Middle frontal gyrus (tissue), 1 donor: Measurements from ENCODE around the gene S1PR4.
"Not testable (repeated sequence)": the region's sequence is repeated elsewhere in the genome, so short reads cannot be mapped to it uniquely, and the experiment has no call there.

Source experiments
- DNase-seq: peaks from one replicate; pipeline ENCODE4 v3.0.0-alpha.2; 2015; ENCODE audit warnings: low spot score; ENCODE audit errors: extremely low spot score

S1PR4 gene

DNA sequence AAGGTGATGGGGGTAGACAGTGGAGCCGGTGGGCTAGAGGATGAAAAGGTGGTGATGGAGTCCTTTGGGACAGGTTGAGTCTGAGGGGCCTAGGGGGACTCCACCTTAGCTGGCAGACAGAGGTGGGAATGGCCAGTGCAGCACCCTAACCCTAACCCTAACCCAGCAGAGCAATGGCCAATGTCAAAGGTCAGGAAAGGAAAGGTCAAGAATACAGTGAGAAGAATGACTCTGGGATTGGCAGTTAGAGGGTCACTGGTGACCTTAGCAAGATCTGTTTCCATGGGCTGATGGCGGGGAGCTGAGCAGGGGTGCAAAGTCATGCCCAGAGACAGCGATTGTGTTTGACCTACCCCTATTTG, 26.2 kb upstream of the S1PR4 start:
- DNase-seq: no peak

DNA sequence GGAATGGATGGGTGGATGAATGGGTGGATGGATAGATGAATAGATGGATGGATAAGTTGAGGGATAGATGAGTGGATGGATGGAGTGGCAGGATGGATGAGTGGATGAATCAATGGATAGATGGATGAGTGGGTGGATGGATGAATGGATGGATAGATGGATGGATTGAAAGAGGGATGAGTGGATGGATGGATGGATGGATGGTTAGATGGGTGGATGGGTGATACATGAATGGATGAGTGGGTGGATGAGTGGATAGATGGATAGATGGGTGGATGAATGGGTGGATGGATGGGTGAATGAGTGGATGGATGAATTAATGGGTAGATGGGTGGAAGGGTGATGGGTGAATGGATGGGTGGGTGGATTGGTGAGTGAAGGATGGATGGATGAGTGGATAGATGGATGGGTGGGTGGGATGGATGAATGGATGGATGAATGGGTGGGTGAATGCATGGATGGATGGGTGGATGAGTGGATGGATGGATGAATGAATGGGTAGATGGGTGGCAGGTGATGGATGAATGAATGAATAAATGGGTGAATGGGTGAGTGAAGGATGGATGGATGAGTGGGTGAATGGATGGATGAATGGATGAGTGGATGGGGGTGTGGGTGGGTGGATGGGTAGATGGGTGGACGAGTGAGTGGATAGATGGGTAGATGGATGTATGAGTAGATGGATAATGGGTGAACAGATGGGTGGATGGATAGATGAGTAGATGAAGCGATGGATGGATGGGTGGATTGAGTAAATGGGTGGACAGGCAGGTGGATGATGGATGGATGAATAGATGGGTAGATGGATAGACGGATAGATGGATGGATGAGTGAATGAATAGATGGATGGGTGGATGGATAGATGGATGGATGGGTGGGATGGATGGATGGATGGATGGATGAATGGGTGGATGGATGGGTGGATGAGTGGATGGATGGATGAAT, 25.0 kb upstream of the S1PR4 start:
- DNase-seq: no peak

DNA sequence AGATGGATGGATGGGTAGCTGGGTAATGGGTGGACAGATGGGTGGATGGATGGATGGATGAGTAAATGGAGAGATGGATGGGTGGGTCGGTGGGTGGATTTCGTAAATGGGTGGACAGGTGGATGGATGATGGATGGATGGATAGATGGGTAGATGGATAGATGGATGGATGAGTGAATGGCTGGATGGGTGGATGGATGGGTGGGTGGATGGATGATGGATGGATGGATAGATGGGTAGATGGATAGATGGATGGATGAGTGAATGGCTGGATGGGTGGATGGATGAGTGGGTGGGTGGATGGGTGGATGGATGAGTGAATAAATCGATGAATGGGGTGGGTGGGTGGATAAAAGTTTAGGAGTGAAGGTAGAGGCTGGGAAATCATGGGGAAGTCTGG, 24.1 kb upstream of the S1PR4 start:
- DNase-seq: not testable (repeated sequence)

DNA sequence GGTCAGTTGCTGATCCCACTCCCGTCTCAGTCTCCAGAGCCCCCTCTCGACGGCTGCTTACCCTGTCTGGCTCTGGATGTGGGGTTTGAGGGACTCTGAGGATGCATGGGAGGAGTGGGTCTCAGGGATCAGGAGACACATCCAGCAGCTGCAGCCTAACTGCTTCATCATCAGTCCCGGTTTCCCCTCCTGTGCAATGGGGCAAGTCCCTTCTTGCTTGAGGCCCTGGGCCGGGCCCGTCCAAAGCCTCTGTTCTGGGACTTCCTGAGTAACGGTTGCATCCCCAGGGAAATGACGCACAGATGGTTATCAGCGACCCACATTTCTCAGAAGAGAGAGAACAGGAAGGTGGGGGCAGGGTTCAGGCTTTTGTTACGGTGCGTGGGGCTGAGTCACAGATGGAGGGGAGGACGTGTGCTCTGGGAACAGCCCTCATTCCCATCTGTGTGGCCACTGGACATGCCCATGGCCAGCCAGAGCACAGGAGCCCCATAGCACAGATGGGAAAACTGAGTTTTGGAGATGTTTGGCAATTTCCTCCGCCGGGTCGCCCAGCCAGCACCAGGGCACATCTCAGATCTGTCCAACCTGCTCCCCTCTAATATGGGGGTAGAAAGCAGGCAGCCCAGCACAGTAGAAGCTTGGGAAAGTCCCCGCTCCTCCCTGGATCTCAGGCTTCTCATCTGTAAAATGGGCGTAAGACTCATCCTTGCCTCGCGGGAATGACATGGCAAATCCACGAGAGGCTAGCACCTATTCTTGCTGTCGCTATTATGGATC, 23.4 kb upstream of the S1PR4 start:
- no peak for DNase-seq

DNA sequence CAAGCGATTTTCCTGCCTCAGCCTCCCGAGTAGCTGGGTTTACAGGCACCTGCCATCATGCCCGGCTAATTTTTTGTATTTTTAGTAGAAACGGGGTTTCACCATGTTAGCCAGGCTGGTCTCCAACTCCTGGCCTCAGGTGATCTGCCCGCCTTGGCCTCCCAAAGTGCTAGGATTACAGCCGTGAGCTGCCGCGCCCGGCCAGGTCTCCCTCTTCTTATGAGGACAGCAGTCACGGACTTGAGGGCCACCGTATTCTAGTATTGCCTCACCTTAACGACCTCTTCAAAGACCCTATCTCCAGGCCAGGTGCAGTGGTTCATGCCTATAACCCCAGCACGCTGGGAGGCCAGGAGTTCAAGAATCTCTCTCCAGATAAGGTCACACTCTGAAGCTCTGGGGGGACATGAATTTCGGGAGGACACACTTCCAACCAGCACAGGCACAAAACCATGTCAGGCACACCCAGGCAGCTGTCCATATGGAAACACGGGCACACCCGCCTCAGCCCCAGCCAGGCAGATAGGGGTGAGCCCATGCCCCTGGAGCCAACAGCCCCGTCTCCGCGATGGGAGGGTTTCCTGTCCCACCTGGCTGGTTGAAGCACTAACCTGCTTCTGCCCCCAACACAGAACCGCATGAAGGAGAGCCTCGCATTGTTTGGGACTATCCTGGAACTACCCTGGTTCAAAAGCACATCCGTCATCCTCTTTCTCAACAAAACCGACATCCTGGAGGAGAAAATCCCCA, 21.3 kb upstream of the S1PR4 start:
- DNase-seq: no peak

DNA sequence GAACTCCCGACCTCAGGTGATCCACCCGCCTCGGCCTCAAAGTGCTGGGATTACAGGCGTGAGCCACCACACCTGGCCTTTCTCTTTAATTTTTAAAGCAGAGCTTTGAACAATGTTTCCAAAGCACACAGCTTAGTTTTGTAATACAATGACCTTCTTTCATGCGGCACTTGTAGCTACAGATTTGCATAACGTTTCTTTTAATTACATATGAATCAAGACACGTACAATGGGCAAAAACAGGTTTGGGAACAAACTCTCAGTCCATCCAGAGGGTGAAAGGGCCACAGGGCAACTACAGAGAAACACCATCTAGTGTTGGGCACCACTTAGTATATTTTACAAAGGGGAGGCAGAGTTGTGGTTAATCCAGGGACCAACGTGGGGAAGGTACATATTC, 19.0 kb upstream of the S1PR4 start:
- no peak for DNase-seq

DNA sequence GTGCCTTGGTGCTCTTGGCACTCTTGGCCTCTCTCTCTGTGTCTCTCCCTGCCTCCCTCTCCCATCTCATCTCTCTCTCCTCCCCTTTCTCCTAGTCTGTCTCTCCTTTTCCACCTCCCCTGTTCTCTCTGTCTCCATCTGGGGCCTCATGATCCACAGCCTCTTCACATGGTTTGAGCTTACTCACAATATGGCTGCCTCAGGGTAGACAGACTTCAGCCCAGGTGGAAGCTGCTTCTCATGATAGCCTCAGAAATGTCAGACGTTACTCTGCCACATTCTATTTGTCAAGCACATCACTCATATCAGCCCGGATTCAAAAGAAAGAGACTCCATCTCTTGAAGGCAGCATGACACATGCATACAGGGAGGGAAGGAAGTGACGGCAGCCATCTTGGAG, 18.4 kb upstream of the S1PR4 start:
- DNase-seq: no peak

DNA sequence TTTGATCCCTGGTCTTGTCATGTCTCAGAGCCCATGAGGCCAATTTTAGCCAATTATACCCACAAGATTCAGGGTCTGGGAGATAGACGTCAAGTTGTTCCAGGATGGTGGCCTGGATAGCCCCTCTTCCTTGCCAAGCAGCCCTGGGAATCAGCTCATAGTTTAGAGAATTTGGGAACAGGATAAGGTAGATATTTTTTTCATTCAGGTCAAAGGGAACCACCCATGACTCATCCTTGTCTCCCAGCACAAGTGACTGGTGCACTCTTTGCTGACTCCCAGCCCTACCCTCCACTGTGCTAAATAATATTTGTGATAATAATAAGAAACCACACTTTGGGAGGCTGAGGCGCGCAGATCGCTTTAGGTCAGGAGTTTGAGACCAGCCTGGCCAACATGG, 17.1 kb upstream of the S1PR4 start:
- no peak for DNase-seq

DNA sequence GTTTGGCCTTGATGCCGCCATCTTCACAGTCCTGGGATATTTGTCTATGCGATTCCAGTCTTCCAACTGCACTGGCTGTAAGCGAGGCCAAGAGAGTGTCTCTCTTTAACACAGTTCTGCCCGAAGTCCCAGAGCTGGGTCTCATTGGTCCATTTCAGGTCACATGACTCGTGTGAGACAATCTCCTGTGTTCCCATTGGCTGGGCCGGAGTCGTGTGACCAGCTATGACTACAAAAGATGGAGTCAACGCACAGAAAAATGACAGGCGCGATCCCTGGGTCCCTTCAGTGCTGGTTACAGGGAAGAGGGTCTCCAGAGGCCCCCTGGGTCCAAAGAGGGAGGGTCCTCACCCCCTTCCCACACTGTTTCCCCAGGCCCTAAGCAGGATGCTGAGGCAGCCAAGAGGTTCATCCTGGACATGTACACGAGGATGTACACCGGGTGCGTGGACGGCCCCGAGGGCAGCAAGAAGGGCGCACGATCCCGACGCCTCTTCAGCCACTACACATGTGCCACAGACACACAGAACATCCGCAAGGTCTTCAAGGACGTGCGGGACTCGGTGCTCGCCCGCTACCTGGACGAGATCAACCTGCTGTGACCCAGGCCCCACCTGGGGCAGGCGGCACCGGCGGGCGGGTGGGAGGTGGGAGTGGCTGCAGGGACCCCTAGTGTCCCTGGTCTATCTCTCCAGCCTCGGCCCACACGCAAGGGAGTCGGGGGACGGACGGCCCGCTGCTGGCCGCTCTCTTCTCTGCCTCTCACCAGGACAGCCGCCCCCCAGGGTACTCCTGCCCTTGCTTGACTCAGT, 15.9 kb upstream of the S1PR4 start:
- no peak for DNase-seq

DNA sequence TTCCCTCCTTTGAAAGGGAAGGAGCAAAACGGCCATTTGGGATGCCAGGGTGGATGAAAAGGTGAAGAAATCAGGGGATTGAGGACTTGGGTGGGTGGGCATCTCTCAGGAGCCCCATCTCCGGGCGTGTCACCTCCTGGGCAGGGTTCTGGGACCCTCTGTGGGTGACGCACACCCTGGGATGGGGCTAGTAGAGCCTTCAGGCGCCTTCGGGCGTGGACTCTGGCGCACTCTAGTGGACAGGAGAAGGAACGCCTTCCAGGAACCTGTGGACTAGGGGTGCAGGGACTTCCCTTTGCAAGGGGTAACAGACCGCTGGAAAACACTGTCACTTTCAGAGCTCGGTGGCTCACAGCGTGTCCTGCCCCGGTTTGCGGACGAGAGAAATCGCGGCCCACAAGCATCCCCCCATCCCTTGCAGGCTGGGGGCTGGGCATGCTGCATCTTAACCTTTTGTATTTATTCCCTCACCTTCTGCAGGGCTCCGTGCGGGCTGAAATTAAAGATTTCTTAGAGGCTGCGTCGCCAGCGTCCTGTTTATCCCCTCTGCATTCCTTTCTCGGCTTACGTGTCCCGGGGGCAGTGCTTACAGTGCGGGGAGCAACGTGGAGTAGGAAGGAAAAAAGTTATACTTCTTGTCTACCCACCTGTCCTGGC, 15.2 kb upstream of the S1PR4 start:
- peak; percentile 33 for DNase-seq

DNA sequence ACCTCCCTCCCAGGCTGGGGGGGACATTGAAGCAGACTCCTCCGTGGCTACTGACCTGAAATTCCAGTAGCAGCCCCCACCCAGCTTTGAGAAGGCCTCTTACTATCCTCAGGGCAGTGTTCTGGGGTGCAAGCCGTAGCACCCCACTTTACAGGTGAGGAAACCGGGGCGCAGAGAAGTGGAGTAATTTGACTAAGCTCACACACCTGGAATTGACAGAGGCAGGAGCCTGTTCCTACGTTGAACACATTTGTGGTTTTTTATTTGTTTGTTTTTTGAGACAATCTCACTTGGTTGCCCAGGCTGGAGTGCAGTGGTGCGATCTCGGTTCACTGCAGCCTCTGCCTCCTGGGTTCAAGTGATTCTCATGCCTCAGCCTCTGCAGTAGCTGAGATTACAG, 14.6 kb upstream of the S1PR4 start:
- no peak for DNase-seq

DNA sequence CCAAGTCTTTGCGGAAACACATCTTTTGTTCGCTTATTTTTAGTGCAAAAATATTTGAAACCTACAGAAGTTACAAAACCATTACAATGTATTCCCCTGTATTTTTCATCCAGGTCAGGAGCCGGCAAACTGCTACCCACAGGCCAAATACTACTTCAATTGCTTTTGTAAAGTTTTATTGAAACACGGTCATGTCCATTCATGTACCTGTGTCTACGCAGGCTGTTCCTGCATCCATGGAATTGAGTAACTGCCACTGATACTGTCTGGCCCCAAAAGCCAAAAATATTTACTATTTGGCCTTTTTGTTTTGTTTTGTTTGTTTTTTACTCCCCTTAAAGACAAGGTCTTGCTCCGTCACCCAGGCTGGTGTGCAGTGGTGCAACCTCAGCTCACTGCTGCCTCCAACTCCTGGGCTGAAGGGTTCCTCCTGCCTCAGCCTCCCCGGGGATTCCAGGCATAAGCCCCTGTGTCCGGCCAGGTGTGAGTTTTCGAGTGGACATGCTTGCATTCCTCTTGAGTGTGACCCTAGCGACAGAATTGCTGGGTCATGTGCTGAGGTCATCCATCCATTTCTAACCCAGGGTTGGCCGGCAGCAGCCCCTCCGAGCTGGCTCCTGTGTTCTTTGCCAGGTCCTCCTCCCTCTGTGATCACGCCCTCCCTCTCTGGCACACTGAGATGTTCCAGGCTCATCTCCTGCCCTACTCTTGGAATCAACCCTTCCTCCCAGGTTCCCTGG, 10.9 kb upstream of the S1PR4 start:
- DNase-seq: no peak

DNA sequence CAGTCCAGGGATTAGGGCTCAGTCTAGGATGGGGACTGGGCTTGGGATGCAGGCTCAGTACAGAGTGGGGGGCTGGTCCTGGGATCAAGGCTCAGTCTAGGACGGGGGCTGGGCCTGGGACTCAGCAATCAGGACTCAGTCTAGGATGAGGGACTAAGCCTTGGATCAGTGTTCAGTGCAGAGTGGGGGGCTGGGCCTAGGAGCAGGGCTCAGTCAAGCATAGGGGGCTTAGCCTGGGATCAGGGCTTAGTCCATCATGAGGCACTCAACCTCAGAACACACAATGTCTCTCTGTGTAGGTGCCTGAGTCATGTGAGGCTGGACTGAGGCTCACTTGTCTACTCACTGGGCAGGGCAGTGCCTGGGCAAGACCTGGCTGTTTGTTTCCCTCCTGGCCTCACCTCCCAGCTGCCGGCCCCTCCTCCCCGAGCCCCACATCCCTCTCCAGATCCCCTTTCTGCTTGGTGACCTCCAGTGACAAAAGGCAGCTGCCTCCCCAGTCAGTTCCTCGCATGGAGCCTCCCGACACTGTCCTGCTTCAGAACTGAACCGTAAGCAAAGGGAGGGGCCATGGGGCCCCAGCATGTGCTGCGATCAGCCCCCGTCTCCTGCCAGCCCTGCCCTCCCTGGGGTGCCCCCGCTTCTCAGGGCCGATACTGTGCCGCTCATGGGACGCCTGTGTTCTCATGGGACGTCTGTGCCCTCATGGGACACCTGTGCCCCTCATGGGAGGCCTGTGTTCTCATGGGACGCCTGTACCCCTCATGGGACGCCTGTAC, 6.5 kb upstream of the S1PR4 start:
- DNase-seq: no peak

DNA sequence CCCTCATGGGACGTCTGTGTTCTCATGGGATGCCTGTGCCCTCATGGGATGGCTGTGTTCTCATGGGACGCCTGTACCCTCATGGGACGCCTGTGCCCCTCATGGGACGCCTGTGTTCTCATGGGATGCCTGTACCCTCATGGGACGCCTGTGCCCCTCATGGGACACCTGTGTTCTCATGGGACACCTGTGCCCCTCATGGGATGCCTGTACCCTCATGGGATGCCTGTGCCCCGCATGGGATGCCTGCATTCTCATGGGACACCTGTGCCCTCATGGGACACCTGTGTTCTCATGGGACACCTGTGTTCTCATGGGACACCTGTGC, 5.9 kb upstream of the S1PR4 start:
- DNase-seq: not testable (repeated sequence)

DNA sequence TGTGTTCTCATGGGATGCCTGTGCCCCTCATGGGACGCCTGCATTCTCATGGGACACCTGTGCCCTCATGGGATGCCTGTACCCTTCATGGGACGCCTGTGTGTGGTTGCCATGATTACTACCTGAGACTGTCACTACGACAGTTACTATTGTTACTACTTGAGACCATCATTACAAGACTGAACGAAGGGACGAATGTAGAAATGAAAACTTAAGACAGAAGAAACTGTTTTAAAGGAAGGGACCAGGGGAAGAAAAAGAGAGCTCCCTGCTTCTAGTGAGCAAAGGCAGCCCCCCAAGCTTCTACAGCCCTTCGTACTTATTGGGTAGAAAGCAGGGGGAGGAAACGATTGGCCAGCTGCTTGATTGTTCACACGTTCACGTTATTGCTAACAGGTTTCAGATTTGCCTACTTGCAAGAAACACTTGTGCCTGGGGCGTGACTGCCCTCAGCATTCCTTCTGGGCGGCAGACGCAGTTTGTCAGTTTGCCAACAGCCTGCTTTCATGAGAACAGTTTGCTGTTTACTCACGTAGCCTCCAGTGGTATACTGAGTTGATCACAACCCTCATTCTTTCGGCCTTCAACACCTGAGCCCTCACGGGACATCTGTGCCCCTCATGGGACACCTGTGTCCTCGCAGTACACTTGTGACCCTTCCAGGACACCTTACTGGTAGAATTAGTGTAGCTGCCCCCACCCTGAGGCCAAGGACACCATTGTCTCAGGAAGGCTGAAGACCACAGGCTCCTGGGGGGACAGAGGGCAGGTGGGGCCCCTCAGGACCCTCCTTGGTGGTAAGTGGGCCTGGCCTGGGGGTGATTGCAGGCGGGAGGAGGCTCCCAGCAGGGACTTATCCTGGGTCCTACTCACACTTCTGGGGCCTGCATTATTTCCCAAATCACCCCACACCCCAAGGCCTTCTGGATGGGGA, 2.5 kb upstream of the S1PR4 start:
- DNase-seq: no peak

DNA sequence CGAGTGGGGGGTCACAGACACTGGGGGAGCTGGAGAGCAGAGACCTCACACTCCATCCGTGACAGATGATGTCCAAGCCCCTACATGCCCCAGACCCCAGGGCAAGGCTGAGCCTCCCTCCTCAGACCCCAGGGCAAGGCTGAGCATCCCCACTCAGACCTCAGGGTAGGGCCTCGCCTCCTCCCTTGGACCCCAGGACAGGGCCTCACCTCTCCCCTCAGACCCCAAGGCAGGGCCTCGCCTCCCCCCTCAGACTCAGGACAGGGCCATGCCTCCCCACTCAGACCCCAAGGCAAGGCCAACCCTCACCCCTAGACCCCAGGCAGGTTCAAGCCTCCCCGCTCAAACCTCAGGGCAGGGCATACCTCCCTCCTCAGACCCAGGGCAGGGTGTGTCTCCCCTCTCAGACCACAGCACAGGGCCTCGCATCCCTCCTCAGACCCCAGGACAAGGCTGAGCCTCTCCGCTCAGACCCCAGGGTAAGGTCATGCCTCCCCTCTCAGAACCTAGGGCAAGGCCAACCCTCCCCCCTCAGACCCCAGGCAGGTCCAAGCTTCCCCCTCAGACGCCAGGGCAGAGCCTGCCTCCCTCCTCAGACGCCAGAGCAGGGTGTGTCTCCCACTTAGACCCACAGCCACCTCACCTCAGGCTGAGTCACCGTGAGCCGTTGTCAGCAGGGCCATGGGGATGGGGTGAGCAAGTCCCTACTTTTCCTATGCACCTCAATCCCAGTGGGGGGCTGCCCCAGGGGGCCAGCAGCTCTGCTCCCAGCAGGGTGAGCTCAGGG, 1.7 kb upstream of the S1PR4 start:
- no peak for DNase-seq

DNA sequence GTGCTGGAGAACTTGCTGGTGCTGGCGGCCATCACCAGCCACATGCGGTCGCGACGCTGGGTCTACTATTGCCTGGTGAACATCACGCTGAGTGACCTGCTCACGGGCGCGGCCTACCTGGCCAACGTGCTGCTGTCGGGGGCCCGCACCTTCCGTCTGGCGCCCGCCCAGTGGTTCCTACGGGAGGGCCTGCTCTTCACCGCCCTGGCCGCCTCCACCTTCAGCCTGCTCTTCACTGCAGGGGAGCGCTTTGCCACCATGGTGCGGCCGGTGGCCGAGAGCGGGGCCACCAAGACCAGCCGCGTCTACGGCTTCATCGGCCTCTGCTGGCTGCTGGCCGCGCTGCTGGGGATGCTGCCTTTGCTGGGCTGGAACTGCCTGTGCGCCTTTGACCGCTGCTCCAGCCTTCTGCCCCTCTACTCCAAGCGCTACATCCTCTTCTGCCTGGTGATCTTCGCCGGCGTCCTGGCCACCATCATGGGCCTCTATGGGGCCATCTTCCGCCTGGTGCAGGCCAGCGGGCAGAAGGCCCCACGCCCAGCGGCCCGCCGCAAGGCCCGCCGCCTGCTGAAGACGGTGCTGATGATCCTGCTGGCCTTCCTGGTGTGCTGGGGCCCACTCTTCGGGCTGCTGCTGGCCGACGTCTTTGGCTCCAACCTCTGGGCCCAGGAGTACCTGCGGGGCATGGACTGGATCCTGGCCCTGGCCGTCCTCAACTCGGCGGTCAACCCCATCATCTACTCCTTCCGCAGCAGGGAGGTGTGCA, 587 bp downstream of the S1PR4 start:
- no peak for DNase-seq
